Activated naive CD8-positive, alpha-beta T cell treated with anti-CD3 and anti-CD28 coated beads, Interleukin-2, amount 50 U/mL, for 24 hours (primary cell): ENCODE measurements around the gene CTIF.

Source experiments
- ATAC-seq: fragments of 150-1000 bp; cut with Tn5 transposase; one replicate; pipeline ENCODE4 v1.10.0; 2021
- DNase-seq: peaks from one replicate; pipeline ENCODE4 v3.0.0; 2021
- H3K27ac Mint-ChIP-seq: one replicate; pipeline ENCODE4 v1.8.0; 2021; ENCODE audit warnings: mild to moderate bottlenecking, mixed read lengths
- H3K27me3 Mint-ChIP-seq: one replicate; pipeline ENCODE4 v1.8.0; 2021; ENCODE audit warnings: mixed read lengths
- H3K36me3 Mint-ChIP-seq: one replicate; pipeline ENCODE4 v1.8.0; 2021; ENCODE audit warnings: low read depth, mixed read lengths
- H3K4me1 Mint-ChIP-seq: one replicate; pipeline ENCODE4 v1.8.0; 2021; ENCODE audit warnings: mixed read lengths
- H3K4me3 Mint-ChIP-seq: one replicate; pipeline ENCODE4 v1.8.0; 2021; ENCODE audit warnings: mild to moderate bottlenecking, moderate library complexity, mixed read lengths
- H3K9me3 Mint-ChIP-seq: one replicate; pipeline ENCODE4 v1.8.0; 2021; ENCODE audit warnings: mixed read lengths

CTIF gene

GRCh38 chr18:48781988-48782363, 243.1 kb downstream of the CTIF start:
- H3K4me1 Mint-ChIP-seq = peaks cover 47% of the 10 kb centered on the region
- ATAC-seq = no peak
- H3K27ac Mint-ChIP-seq = no peak overlapping the region
- no peak overlapping the region for H3K4me3 Mint-ChIP-seq
- no peaks in the 10 kb centered on the region for H3K36me3 Mint-ChIP-seq
- H3K27me3 Mint-ChIP-seq = no peaks in the 10 kb centered on the region
- H3K9me3 Mint-ChIP-seq = no peaks in the 10 kb centered on the region
- DNase-seq = no peak

- Mint-ChIP-seq H3K4me1 (peaks cover 43% of the 10 kb centered on the region), H3K9me3 (no peaks in the 10 kb centered on the region)
These were observed 243.6 kb downstream of the CTIF start for GRCh38 chr18:48782381-48782861.

GRCh38 chr18:48783616-48784520, 245.0 kb downstream of the CTIF start:
- Mint-ChIP-seq H3K27me3 (no peaks in the 10 kb centered on the region), H3K4me3 (no peak overlapping the region), H3K9me3 (no peaks in the 10 kb centered on the region), H3K36me3 (no peaks in the 10 kb centered on the region), H3K4me1 (peaks cover 34% of the 10 kb centered on the region), H3K27ac (peak overlapping the region; percentile 37)
- ATAC-seq = no peak
- DNase-seq = no peak

More at GRCh38 chr18:48782381-48782861, 243.6 kb downstream of the CTIF start:
- Mint-ChIP-seq H3K27ac (no peak overlapping the region), H3K27me3 (no peaks in the 10 kb centered on the region), H3K36me3 (no peaks in the 10 kb centered on the region), H3K4me3 (no peak overlapping the region)
- DNase-seq (no peak), ATAC-seq (no peak)

- Mint-ChIP-seq H3K27me3 (no peaks in the 10 kb centered on the region), H3K4me3 (no peak overlapping the region), H3K27ac (peak overlapping the region; percentile 37), H3K36me3 (no peaks in the 10 kb centered on the region), H3K9me3 (no peaks in the 10 kb centered on the region), H3K4me1 (peaks cover 31% of the 10 kb centered on the region)
- ATAC-seq (no peak), DNase-seq (no peak)
These were observed 245.8 kb downstream of the CTIF start for GRCh38 chr18:48784656-48785055.

GRCh38 chr18:48785091-48785614, 246.3 kb downstream of the CTIF start:
- H3K4me1 Mint-ChIP-seq = peaks cover 31% of the 10 kb centered on the region
- peak overlapping the region; percentile 3 for H3K4me3 Mint-ChIP-seq
- no peak for DNase-seq
- no peaks in the 10 kb centered on the region for H3K9me3 Mint-ChIP-seq
- no peaks in the 10 kb centered on the region for H3K27me3 Mint-ChIP-seq
- H3K36me3 Mint-ChIP-seq = no peaks in the 10 kb centered on the region
- H3K27ac Mint-ChIP-seq = peak overlapping the region; percentile 37
- ATAC-seq = peak; percentile 78

GRCh38 chr18:48785736-48786454, 247.1 kb downstream of the CTIF start:
- peaks cover 32% of the 10 kb centered on the region for H3K4me1 Mint-ChIP-seq
- no peaks in the 10 kb centered on the region for H3K36me3 Mint-ChIP-seq
- no peak for ATAC-seq
- no peak for DNase-seq
- H3K27ac Mint-ChIP-seq = no peak overlapping the region
- no peak overlapping the region for H3K4me3 Mint-ChIP-seq
- no peaks in the 10 kb centered on the region for H3K27me3 Mint-ChIP-seq
- H3K9me3 Mint-ChIP-seq = no peaks in the 10 kb centered on the region

- Mint-ChIP-seq H3K4me3 (no peak overlapping the region), H3K27me3 (no peaks in the 10 kb centered on the region), H3K27ac (no peak overlapping the region), H3K4me1 (peaks cover 36% of the 10 kb centered on the region), H3K9me3 (no peaks in the 10 kb centered on the region), H3K36me3 (no peaks in the 10 kb centered on the region)
- no peak for ATAC-seq
- no peak for DNase-seq
These were observed 247.8 kb downstream of the CTIF start for GRCh38 chr18:48786455-48787202.

GRCh38 chr18:48787203-48788151, 248.6 kb downstream of the CTIF start:
- no peak overlapping the region for H3K4me3 Mint-ChIP-seq
- ATAC-seq (no peak), DNase-seq (no peak)
- H3K9me3 Mint-ChIP-seq = no peaks in the 10 kb centered on the region
- H3K27ac Mint-ChIP-seq = no peak overlapping the region
- H3K27me3 Mint-ChIP-seq = no peaks in the 10 kb centered on the region
- peaks cover 36% of the 10 kb centered on the region for H3K4me1 Mint-ChIP-seq
- H3K36me3 Mint-ChIP-seq = no peaks in the 10 kb centered on the region

- Mint-ChIP-seq H3K9me3 (no peaks in the 10 kb centered on the region), H3K4me3 (no peak overlapping the region), H3K27ac (no peak overlapping the region), H3K36me3 (no peaks in the 10 kb centered on the region), H3K4me1 (peaks cover 34% of the 10 kb centered on the region), H3K27me3 (no peaks in the 10 kb centered on the region)
- ATAC-seq (no peak), DNase-seq (no peak)
These were observed 249.5 kb downstream of the CTIF start for GRCh38 chr18:48788373-48788772.

GRCh38 chr18:48789259-48789812, 250.5 kb downstream of the CTIF start:
- no peak for DNase-seq
- peaks cover 27% of the 10 kb centered on the region for H3K4me1 Mint-ChIP-seq
- H3K27ac Mint-ChIP-seq = no peak overlapping the region
- no peak for ATAC-seq
- no peak overlapping the region for H3K4me3 Mint-ChIP-seq
- no peaks in the 10 kb centered on the region for H3K9me3 Mint-ChIP-seq
- no peaks in the 10 kb centered on the region for H3K36me3 Mint-ChIP-seq
- no peaks in the 10 kb centered on the region for H3K27me3 Mint-ChIP-seq

- H3K27ac Mint-ChIP-seq = no peak overlapping the region
- no peaks in the 10 kb centered on the region for H3K27me3 Mint-ChIP-seq
- ATAC-seq = no peak
- no peak overlapping the region for H3K4me3 Mint-ChIP-seq
- H3K36me3 Mint-ChIP-seq = no peaks in the 10 kb centered on the region
- H3K4me1 Mint-ChIP-seq = peaks cover 17% of the 10 kb centered on the region
- no peak for DNase-seq
- H3K9me3 Mint-ChIP-seq = no peaks in the 10 kb centered on the region
These were observed 251.5 kb downstream of the CTIF start for GRCh38 chr18:48790226-48790863.

GRCh38 chr18:48790869-48791635, 252.2 kb downstream of the CTIF start:
- Mint-ChIP-seq H3K4me1 (peaks cover 10% of the 10 kb centered on the region), H3K27me3 (no peaks in the 10 kb centered on the region), H3K36me3 (no peaks in the 10 kb centered on the region), H3K27ac (no peak overlapping the region), H3K9me3 (no peaks in the 10 kb centered on the region), H3K4me3 (no peak overlapping the region)
- ATAC-seq = no peak
- DNase-seq = no peak
